Spleen (tissue), 7 donors: ENCODE measurements around the gene LAMTOR2.

Experiments
- CTCF ChIP-seq, 11 experiments: fragments of 200-600 bp in 7 of 11; fragments of 450-650 bp in 4 of 11; sonication (generic) in 4 of 11; IDR thresholded peaks in 8 of 11; conservative IDR thresholded peaks in 3 of 11; 1 replicate in 7 of 11; 2 replicates in 4 of 11; pipeline versions ENCODE4 v1.4.0 to v1.8.0; 2016 to 2021; ENCODE audit warnings: antibody characterized with exemption in 11 of 11, inconsistent platforms in 4 of 11, mild to moderate bottlenecking in 1 of 11
- POLR2A ChIP-seq, 3 donors: fragments of 450-650 bp; IDR thresholded peaks; one replicate each; pipeline ENCODE4 v1.5.1; 2017; ENCODE audit warnings: antibody characterized with exemption in 3 of 3, mild to moderate bottlenecking in 1 of 3
- donor health status: DM: no; HTN: no; CAD: no; lungs with moderate emphysema.
- donor health status: DM: no; HTN: no; CAD: no.
- donor health status: DM: no; HTN: no; CAD: no.

GRCh38 chr1:156077430-156077760 is 22.8 kb downstream of the LAMTOR2 start:
- TF ChIP-seq CTCF (IDR thresholded peaks at IDR 0.05 in 8 of 11, conservative IDR thresholded peaks at IDR 0.05 in 3 of 11) (no peak), POLR2A (IDR thresholded peaks at IDR 0.05) (no peak)
